Lower lobe of right lung (tissue), 2 donors: ENCODE measurements around the gene RAPGEF4. TPM values are rescaled to one million over a fixed set of nuclear protein-coding genes. Genes with fewer than 3 reads are reported as not detected.

Experiments
- ATAC-seq, 2 donors: fragments of 200-7000 bp; cut with Tn5 transposase; one replicate each; pipeline ENCODE4 v1.9.1; 2020 to 2022; ENCODE audit warnings: mild to moderate bottlenecking in 2 of 2, moderate library complexity in 2 of 2
- DNase-seq: peaks from one replicate; pipeline ENCODE4 v3.0.0-alpha.2; 2020
- H3K27ac ChIP-seq: fragments of 200-600 bp; one replicate; pipeline ENCODE4 v1.8.0; 2022
- H3K27me3 ChIP-seq: fragments of 200-600 bp; one replicate; pipeline ENCODE4 v1.8.0; 2022; ENCODE audit warnings: low read depth
- H3K36me3 ChIP-seq: fragments of 200-600 bp; one replicate; pipeline ENCODE4 v1.8.0; 2022; ENCODE audit warnings: mild to moderate bottlenecking
- H3K4me1 ChIP-seq: fragments of 200-600 bp; one replicate; pipeline ENCODE4 v1.8.0; 2022
- H3K4me3 ChIP-seq: fragments of 200-600 bp; one replicate; pipeline ENCODE4 v1.8.0; 2022; ENCODE audit warnings: mild to moderate bottlenecking
- H3K9me3 ChIP-seq: fragments of 200-600 bp; one replicate; pipeline ENCODE4 v1.8.0; 2022
- CTCF ChIP-seq: fragments of 200-600 bp; IDR thresholded peaks from one replicate; pipeline ENCODE4 v1.8.0; 2022; ENCODE audit warnings: antibody characterized with exemption, mild to moderate bottlenecking
- intact Hi-C: fragments of 100-400 bp; cut with DNase I; formaldehyde crosslinking; loops from one replicate; pipeline ENCODE4 v1.11.0; 2022
- total RNA-seq: library from RNA; stranded (reverse); fragmentation: NEBNext Ultra II Directional; extraction: Animal tissue kit (Norgen Biotek cat#: 25700); gene quantifications from one replicate; pipeline ENCODE4 v1.2.1, GENCODE V29; 2021
- donor health status: DM: no; HTN: yes; CAD: no; lungs with severe emphysema.

The RAPGEF4 gene
- total RNA-seq, 1 donor from 2014 or later = 14.6 TPM

GRCh38 chr2:172765662-172766061 lies 30.0 kb downstream of the RAPGEF4 start:
- Histone ChIP-seq H3K27ac (no peak overlapping the region), H3K36me3 (no peaks in the 10 kb centered on the region), H3K4me1 (no peaks in the 10 kb centered on the region), H3K4me3 (no peak overlapping the region), H3K9me3 (peaks cover 12% of the 10 kb centered on the region), H3K27me3 (no peaks in the 10 kb centered on the region)
- DNase-seq (no peak), ATAC-seq (no peak)
- TF ChIP-seq CTCF = no peak
- intact Hi-C loops = no loop called here

GRCh38 chr2:172768401-172768800 lies 32.8 kb downstream of the RAPGEF4 start:
- Histone ChIP-seq H3K36me3 (no peaks in the 10 kb centered on the region), H3K4me3 (no peak overlapping the region), H3K9me3 (no peaks in the 10 kb centered on the region), H3K4me1 (no peaks in the 10 kb centered on the region), H3K27ac (no peak overlapping the region), H3K27me3 (no peaks in the 10 kb centered on the region)
- intact Hi-C loops = no loop called here
- ATAC-seq (no peak), DNase-seq (no peak)
- TF ChIP-seq CTCF = no peak

GRCh38 chr2:172769879-172770278 lies 34.2 kb downstream of the RAPGEF4 start:
- no peak for ATAC-seq
- H3K9me3 ChIP-seq = no peaks in the 10 kb centered on the region
- H3K4me3 ChIP-seq = no peak overlapping the region
- H3K27me3 ChIP-seq = no peaks in the 10 kb centered on the region
- H3K4me1 ChIP-seq = no peaks in the 10 kb centered on the region
- H3K36me3 ChIP-seq = no peaks in the 10 kb centered on the region
- no peak for TF ChIP-seq CTCF
- DNase-seq = no peak
- H3K27ac ChIP-seq = no peak overlapping the region
- intact Hi-C loops = no loop called here

- TF ChIP-seq CTCF = no peak
- no peak overlapping the region for H3K4me3 ChIP-seq
- ATAC-seq = no peak
- H3K4me1 ChIP-seq = no peaks in the 10 kb centered on the region
- H3K27me3 ChIP-seq = no peaks in the 10 kb centered on the region
- intact Hi-C loops = no loop called here
- no peak overlapping the region for H3K27ac ChIP-seq
- DNase-seq = no peak
- no peaks in the 10 kb centered on the region for H3K36me3 ChIP-seq
- H3K9me3 ChIP-seq = no peaks in the 10 kb centered on the region
Observed at GRCh38 chr2:172770887-172771286, 35.2 kb downstream of the RAPGEF4 start.

GRCh38 chr2:172772633-172773032 lies 37.0 kb downstream of the RAPGEF4 start:
- intact Hi-C loops = no loop called here
- Histone ChIP-seq H3K27ac (no peak overlapping the region), H3K27me3 (no peaks in the 10 kb centered on the region), H3K4me3 (no peak overlapping the region), H3K4me1 (no peaks in the 10 kb centered on the region), H3K9me3 (no peaks in the 10 kb centered on the region), H3K36me3 (no peaks in the 10 kb centered on the region)
- ATAC-seq (no peak), DNase-seq (no peak)
- TF ChIP-seq CTCF = no peak

- intact Hi-C loops = no loop called here
- ATAC-seq = no peak
- TF ChIP-seq CTCF = no peak
Observed at GRCh38 chr2:172774302-172774701, 38.7 kb downstream of the RAPGEF4 start.

More at GRCh38 chr2:172774302-172774701, 38.7 kb downstream of the RAPGEF4 start:
- no peaks in the 10 kb centered on the region for H3K36me3 ChIP-seq
- H3K4me1 ChIP-seq = no peaks in the 10 kb centered on the region
- H3K27me3 ChIP-seq = no peaks in the 10 kb centered on the region
- H3K4me3 ChIP-seq = no peak overlapping the region
- H3K27ac ChIP-seq = no peak overlapping the region
- DNase-seq = no peak
- H3K9me3 ChIP-seq = no peaks in the 10 kb centered on the region
